Epithelial cell of prostate (primary cell): ENCODE data around the gene GOLT1A.

ENCODE experiments used
- DNase-seq: peaks from one replicate; pipeline ENCODE4 v3.0.0-alpha.2; 2011; ENCODE audit warnings: low read depth, low spot score
- H3K27ac ChIP-seq: fragments of 450-650 bp; 2 replicates; pipeline ENCODE4 v1.5.1; 2017; ENCODE audit warnings: mild to moderate bottlenecking

Gene GOLT1A

GRCh38 chr1:204221271-204221670 lies 7.5 kb upstream of the GOLT1A start:
- DNase-seq, result no peak
- no peak overlapping the region for H3K27ac ChIP-seq

GRCh38 chr1:204219971-204220616 lies 6.3 kb upstream of the GOLT1A start:
- no peak for DNase-seq
- H3K27ac ChIP-seq, result no peak overlapping the region

GRCh38 chr1:204218552-204218951 lies 4.8 kb upstream of the GOLT1A start:
- no peak overlapping the region for H3K27ac ChIP-seq
- DNase-seq, result no peak

DNA sequence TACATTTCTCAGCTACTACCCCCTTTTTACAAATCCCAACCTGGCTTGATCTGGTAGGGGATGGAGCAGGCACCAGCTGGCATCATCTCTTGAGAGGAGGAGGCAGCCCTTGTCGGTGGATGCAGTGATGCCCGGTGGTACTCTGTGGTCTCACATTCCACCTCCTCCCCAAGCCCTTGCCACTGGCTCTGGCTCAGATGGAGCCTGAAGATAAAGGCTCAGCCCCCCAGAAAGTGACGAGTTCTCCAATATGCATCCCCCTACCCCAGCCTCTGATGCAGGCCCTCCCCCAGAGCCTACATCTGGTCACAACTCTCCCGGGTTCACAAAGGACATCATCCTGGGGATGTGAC lies 3.8 kb upstream of the GOLT1A start:
- no peak for DNase-seq
- no peak overlapping the region for H3K27ac ChIP-seq

GRCh38 chr1:204216880-204217647 lies 3.3 kb upstream of the GOLT1A start:
- no peak for DNase-seq
- H3K27ac ChIP-seq, result no peak overlapping the region

DNA sequence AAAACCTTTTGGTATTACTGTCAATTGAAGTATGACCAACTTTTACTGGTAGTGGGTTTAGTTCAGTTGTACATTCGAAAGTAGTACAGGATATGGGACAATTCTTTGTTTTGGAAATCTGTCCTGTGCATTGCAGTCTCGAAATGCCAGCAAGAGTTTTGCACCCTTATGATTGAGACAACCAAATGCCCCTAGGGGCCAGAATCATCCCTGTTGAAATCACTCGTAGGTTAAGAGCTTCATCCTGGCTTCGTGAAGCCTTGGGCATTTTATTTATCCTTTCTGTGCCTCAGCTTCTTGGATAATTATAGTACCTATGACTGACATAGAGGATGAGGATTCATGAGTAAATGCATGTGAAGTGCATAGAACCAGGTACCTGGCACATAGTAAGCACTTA lies 2.4 kb upstream of the GOLT1A start:
- no peak for DNase-seq
- no peak overlapping the region for H3K27ac ChIP-seq

DNA sequence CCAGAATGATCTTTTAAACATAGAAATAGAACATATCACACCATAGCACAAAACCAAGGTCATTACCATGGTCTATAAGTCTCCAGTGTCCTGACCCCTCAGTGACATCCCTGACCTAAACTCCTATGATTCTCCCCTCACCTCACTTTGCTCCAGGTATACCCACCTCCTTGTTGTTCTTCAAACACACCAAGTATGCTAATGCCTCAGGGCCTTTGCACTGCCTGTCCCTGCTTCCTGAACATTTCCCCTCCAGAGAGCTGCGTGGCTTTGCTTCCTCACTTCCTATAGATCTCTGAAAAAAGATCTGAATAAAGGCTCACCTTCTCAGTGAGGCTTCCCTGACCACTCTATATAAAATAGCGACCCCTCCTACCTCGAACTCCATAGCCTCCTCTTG lies 1.1 kb downstream of the GOLT1A start:
- H3K27ac ChIP-seq, result no peak overlapping the region
- DNase-seq, result no peak

DNA sequence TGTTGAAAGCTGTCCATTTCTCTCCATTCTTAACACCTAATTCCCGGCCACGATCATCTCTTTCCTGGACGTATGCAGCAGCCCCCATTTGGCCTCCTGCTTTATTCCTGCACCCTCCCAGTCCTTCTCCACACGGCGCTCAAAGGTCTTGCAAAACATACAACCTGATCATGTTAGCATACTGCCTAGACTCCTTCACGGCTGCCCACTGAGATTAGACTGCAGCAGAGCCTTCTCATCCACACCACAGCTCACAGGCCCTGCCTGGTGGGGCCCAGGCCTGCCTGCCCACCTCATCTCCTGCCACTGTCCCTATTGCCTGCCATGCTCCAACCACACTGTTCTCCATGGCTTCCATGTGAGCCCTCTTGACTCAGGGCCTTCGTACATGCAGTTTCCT lies 2.7 kb downstream of the GOLT1A start:
- no peak overlapping the region for H3K27ac ChIP-seq
- DNase-seq, result no peak

DNA sequence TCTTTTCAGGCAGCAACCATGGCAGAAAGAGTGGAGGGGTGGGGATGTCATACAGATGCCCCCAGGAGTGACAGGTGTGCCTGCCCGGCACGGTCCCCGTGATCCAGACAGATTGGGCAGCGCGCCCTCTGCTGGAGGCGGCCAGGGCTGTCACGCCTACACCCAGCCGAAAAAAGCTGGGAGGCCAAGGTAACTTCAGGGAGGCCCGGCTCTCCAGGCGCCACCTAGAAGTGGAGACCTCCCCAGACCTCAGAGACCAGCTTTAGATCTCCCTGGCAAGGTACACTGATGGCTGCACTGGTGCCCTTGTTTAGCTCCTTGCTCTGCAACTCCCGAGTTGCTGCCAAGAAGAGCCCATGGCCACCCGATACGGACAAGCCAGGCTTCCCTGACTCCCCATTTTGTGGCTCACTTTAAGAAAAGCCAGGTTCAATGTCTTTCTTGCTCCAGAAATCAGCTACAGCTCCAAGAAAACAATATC lies 6.6 kb downstream of the GOLT1A start:
- no peak overlapping the region for H3K27ac ChIP-seq
- no peak for DNase-seq

DNA sequence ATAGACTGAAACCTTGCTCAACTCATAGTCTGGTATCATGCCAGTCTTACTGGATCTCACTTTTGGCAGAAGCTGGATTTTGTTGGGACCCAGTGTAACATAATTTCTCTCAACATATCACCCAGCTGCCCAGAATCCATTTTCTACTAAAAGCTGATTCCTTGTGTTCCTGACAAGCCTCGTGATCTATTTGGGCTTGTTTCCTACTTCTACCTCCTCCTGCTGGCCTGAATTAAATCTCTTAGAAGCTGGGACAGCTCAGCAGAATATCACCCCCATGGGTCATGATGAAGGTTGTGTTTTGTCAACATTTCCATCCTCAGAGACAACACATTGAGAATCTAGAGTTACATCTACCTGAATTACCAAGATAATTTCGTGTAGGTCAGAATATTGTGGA lies 7.7 kb downstream of the GOLT1A start:
- no peak for DNase-seq
- no peak overlapping the region for H3K27ac ChIP-seq

- H3K27ac ChIP-seq, result no peak overlapping the region
- DNase-seq, result no peak
Measured at GRCh38 chr1:204205486-204205885, 8.3 kb downstream of the GOLT1A start.

DNA sequence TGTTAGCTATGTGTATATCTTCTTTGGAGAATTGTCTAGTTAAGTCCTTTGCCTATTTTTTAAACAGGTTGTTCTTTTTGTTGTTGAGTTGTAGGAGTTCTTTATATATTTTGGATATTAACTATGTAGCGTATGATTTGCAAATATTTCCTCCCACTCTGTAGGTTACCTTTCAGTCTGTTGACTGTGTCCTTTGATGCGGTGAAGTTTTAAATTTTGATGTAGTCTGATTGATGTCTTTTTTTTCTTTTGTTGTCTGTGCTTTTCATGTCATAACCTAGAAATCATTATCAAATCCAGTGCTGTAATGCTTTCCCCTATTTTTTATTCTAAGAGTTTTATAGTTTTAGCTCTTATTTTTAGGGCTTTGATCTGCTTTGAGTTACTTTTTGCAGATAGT lies 8.8 kb downstream of the GOLT1A start:
- no peak for DNase-seq

GRCh38 chr1:204203206-204203767 lies 10.5 kb downstream of the GOLT1A start:
- no peak for DNase-seq
- H3K27ac ChIP-seq, result no peak overlapping the region

More for the DNA sequence above, 8.8 kb downstream of the GOLT1A start:
- no peak overlapping the region for H3K27ac ChIP-seq

GRCh38 chr1:204202481-204202880 lies 11.3 kb downstream of the GOLT1A start:
- no peak for DNase-seq
- H3K27ac ChIP-seq, result no peak overlapping the region

GRCh38 chr1:204201348-204202040 lies 12.3 kb downstream of the GOLT1A start:
- H3K27ac ChIP-seq, result no peak overlapping the region
- no peak for DNase-seq

DNA sequence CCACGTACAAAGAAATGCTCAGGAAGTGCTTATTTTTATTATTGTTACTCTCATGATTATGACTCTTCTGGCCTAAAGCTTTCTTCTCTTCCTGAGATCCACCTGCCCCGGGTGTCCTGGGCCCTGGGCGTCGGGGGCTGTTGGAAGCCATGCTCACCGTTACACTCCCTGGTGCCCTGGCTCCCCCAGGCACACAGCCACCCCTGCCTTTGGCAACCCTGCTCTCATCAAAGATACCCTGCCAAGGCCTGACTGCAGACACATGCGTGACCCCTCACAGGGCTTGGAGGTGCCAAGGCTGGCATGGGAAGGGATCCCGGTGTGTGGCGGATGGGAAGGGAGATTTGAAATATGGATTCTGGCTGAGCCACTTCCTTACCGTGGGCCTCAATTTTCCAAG lies 14.2 kb downstream of the GOLT1A start:
- H3K27ac ChIP-seq, result peak overlapping the region; percentile 76
- DNase-seq, result no peak

DNA sequence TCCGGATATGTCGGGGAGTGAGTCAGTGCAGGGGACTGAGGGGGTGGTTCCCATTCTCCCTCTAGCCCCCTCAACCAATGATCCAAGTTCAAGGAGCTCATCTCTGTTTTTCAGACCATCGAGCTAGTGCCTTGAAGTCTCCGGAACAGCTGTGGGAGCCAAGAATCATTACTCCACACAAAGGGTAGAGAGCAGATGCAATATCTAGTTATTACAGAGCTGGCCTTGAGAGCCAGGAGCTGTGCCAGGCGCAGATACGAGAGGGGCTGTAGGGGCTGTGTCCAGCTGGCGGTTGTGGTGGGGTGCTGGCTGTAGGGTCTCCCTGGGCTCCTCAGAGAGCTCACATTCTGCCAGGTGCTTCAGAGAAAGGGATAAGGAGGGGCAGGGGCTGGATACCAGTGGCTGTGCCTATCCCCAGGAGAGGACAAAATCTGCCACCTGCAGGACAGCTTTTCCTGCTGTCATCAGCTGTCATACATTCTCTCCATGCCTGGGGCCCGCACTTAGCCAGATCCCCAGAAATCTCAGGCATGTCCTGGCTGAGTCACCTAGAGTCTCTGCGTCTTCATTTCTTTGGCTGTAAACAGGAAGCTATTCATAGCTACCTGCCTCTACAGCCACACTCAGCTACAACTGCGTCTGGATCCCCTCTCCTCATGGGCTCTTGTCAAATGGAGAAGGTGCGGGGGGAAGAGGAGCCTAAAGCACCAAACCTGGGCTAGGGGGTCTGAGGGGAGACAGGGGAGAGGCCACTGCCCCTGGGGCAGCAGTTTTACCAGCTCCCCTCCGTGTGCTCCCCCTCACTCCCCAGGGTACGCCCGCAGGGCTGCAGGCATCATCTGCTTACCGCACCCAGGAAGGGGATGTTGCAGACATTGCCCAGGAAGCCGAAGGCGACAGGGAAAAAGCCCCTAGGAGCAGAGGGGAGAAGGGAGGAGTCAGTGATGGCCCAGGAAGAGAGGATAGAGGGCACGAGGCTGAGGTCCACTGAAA lies 15.1 kb downstream of the GOLT1A start:
- DNase-seq, result peak; percentile 74
- H3K27ac ChIP-seq, result peak overlapping the region; percentile 76

- no peak for DNase-seq
- H3K27ac ChIP-seq, result no peak overlapping the region
Measured at GRCh38 chr1:204197068-204197467, 16.7 kb downstream of the GOLT1A start.

DNA sequence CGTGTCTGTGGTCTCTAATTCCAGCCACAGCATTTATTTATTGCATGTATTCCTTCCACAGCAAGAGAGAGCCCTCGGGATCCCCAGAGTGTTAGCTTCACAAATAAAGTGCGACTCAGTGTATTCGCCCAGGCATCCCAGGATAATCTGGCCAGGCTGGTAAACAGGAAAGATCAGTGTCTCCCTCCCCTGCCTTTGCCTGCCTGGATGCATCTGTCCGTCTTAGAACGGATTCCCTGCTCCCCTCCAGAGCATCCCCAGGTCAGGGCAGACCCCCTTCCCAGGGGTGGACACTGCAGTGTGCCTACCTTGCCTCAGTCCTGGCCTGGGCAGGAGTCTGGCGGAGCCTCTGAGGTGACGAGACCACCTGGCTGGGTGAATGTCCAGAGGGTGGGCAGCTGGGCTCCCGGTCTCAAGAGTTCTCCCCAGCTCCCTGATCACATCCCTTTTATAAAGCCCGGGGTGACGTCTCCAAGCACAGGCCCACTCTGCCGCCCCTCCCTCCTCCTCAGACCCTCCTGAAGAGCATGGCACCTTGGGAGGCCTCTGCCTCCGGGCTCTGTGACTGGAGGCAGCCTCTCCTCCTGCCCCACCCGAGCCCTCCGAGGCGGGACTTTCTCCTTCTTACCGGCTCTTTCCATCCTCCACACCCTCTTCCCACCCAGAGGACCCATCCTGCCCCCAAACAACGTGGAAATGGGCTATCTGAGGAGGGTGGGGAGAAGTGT lies 17.6 kb downstream of the GOLT1A start, which contains the start of gene KISS1:
Gene KISS1, minus strand, starts transcription at position 424 of the 728 bp plus-strand sequence. CDS start 3,615 bp downstream, outside the sequence.
- no peak for DNase-seq
- no peak within 1 kb of the TSS for H3K27ac ChIP-seq
